CD4-positive, alpha-beta T cell treated with Interleukin-12 subunit alpha and Interleukin-12 subunit beta, for 1 hour (primary cell): ENCODE data around the gene CCDC73.

Experiments used
- DNase-seq: peaks from one replicate; pipeline ENCODE4 v3.0.0-alpha.2; 2020

The CCDC73 gene

GRCh38 chr11:32583459-32584271, 210.8 kb downstream of the CCDC73 start, which contains the start of gene EIF3M:
Gene EIF3M (plus strand): TSS chr11:32583831. CDS start chr11:32583888, 57 bp downstream.
- peak; percentile 96 for DNase-seq

- no peak for DNase-seq
These were observed 212.9 kb downstream of the CCDC73 start for GRCh38 chr11:32581556-32581955.

- DNase-seq, result no peak
These were observed 213.5 kb downstream of the CCDC73 start for GRCh38 chr11:32580967-32581366.

- DNase-seq, result no peak
These were observed 218.0 kb downstream of the CCDC73 start for GRCh38 chr11:32576456-32576855.

GRCh38 chr11:32575070-32575469, 219.4 kb downstream of the CCDC73 start:
- DNase-seq, result no peak

- no peak for DNase-seq
These were observed 220.0 kb downstream of the CCDC73 start for GRCh38 chr11:32574421-32574820.

GRCh38 chr11:32573228-32573627, 221.2 kb downstream of the CCDC73 start:
- DNase-seq, result no peak

GRCh38 chr11:32571039-32571438, 223.4 kb downstream of the CCDC73 start:
- no peak for DNase-seq

- no peak for DNase-seq
These were observed 225.1 kb downstream of the CCDC73 start for GRCh38 chr11:32569313-32569881.

- no peak for DNase-seq
These were observed 227.3 kb downstream of the CCDC73 start for GRCh38 chr11:32567154-32567553.

GRCh38 chr11:32566517-32566916, 227.9 kb downstream of the CCDC73 start:
- DNase-seq, result no peak

- DNase-seq, result no peak
These were observed 230.9 kb downstream of the CCDC73 start for GRCh38 chr11:32563600-32563959.

GRCh38 chr11:32562839-32563599, 231.4 kb downstream of the CCDC73 start:
- DNase-seq, result no peak

- DNase-seq, result no peak
These were observed 232.6 kb downstream of the CCDC73 start for GRCh38 chr11:32561835-32562234.

GRCh38 chr11:32555895-32556294, 238.6 kb downstream of the CCDC73 start:
- no peak for DNase-seq

GRCh38 chr11:32555091-32555490, 239.4 kb downstream of the CCDC73 start:
- DNase-seq, result no peak
